T47D (cell line): Measurements from ENCODE around the gene ANO1.
A peak's percentile ranks its signal among the peaks of the same experiment; 100 is the strongest.

ENCODE experiments used
- DNase-seq, 2 experiments: peaks; one replicate each; pipeline versions ENCODE4 v3.0.0 to v3.0.0-alpha.2; 2011 to 2012; ENCODE audit warnings: low read depth in 1 of 2, low spot score in 1 of 2
- JUND ChIP-seq: IDR thresholded peaks from 2 replicates; pipeline ENCODE4 v1.6.1; 2012; ENCODE audit warnings: low read depth
- in situ Hi-C: cut with HindIII; loops from 2 replicates; pipeline ENCODE4 v1.10.0; 2016; ENCODE audit warnings: low sequenced_read_pairs, low pct_unique_long_range_greater_than_20kb

Gene ANO1

DNA sequence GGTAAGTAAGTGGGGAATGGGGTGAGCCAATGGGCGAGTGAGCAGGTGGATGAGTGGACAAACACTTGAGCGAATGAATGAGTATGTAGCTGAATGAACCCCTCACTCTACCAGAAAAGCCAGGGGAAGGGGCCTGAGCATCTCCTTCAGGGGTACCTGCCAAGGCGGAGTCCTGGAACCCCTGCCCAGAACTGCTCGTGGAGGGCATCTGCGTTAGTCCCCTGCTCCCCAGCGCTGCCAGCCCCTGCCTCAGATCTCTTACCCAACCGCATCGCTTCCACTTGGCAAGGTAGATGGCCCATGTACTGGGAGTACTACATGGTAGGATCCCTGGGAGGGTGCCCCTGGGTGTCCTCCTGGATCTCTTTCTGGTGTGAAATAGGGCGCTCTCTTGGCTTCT, 7.4 kb upstream of the ANO1 start:
- in situ Hi-C loops: no loop called here
- DNase-seq: no peak
- TF ChIP-seq JUND: no peak

- no peak for DNase-seq
Measured at GRCh38 chr11:70071996-70072395, 6.1 kb upstream of the ANO1 start.

GRCh38 chr11:70072461-70072860, 5.7 kb upstream of the ANO1 start:
- DNase-seq: no peak
- in situ Hi-C loops: no loop called here
- no peak for TF ChIP-seq JUND

More at GRCh38 chr11:70071996-70072395, 6.1 kb upstream of the ANO1 start:
- no peak for TF ChIP-seq JUND
- in situ Hi-C loops: no loop called here

- DNase-seq: no peak
- in situ Hi-C loops: no loop called here
- no peak for TF ChIP-seq JUND
Measured at GRCh38 chr11:70072861-70073755, 5.0 kb upstream of the ANO1 start.

DNA sequence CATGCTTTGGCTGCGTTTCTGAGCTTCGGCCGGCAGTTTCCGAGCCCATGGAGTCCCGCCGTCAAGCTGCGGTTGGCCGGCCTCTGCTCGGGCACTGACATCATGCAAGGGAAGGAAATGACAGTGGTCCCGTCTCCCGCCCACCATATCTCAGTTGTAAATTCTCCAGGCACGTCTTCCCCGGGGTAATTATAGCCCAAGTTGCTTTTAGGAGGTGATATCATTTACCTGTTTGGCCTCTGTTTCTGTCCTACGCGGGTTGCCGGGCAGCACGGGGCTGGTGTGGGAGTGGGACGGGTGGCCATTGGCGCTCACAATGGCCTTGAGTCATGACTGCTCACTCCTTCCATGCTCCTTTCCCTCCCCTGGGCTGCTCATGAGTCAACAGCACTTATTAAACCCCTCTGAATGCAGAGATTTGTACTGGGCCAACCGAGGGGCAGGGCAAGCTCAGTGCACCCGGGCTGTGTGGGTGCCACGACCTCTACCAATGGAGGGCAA, 4.2 kb upstream of the ANO1 start:
- no peak for TF ChIP-seq JUND
- in situ Hi-C loops: no loop called here
- no peak for DNase-seq

GRCh38 chr11:70074746-70075145, 3.4 kb upstream of the ANO1 start:
- in situ Hi-C loops: no loop called here
- no peak for TF ChIP-seq JUND

GRCh38 chr11:70075836-70076235, 2.3 kb upstream of the ANO1 start:
- no peak for DNase-seq
- in situ Hi-C loops: no loop called here
- no peak for TF ChIP-seq JUND

More at GRCh38 chr11:70074746-70075145, 3.4 kb upstream of the ANO1 start:
- DNase-seq: no peak

DNA sequence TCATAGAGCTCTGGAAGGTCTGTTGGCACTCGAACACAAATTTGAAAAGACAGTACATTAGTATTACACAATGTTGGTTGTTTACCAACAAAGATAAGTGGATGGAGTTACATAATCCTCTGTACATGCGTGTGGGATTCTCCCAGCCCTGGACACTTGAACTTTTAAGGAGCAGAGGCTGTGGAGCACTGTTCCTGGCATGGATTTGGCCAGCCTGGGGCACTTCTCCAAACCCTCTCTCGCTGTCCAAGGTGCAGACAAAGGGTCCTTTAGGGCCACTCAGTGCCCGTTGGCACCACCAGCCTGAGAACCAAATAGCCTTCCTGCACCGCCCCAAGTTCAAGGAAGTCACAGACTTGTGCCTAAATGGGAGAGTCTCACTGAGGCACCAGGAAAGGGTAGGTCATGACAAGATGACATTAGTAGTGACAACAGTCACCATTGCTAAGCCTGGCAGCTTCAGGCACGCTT, 1.6 kb upstream of the ANO1 start:
- in situ Hi-C loops: no loop called here
- TF ChIP-seq JUND: no peak
- DNase-seq: no peak

GRCh38 chr11:70077411-70078094, 564 bp upstream of the ANO1 start:
- in situ Hi-C loops: no loop called here
- no peak for DNase-seq
- no peak for TF ChIP-seq JUND

- no peak for DNase-seq
- TF ChIP-seq JUND: no peak
- in situ Hi-C loops: no loop called here
Measured at GRCh38 chr11:70078781-70079616, 882 bp downstream of the ANO1 start.

DNA sequence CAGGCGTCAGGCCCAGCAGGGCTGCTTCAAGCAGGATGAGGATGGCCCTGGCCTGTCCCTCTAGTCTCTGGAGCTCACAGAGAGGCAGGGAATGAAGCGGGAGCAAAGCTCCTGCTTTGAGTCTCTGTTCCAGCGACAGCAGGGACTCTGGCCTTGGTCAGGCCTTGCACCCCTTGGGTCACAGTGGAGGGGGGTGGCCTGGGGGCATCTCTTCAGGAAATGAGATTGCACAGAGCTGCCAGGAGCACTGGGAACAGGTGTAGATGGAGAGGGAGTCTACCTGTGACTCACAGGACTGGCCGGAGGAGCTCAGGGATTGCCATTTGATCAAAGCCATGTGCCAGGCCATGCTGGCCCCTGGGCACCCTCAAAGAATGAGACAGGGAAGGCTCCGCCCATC, 1.6 kb downstream of the ANO1 start:
- in situ Hi-C loops: no loop called here
- no peak for TF ChIP-seq JUND
- no peak for DNase-seq

DNA sequence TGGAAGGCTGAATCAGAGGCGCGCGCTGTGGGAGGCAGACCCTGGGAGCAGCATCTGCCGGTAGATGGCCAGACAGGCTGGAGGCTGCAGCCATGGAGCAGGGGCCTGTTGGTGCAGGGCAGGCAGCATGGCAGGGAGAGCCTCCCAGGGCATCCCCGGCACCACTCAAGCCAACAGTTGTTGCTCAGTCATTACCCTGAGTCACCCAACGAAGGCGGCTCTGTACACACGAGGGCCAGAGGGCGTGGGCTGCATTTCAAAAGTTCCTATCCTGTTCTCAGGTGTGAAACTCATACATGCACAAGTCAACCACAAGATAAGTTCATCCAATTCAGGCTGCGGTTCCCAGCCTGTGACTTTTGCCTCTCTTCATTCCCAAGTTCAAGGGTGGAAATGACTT, 2.6 kb downstream of the ANO1 start:
- in situ Hi-C loops: no loop called here
- DNase-seq: peak in 1 of 2 experiments; percentile 45
- no peak for TF ChIP-seq JUND
